ENCODE measurements around the gene GSDME.

Gene GSDME

DNA sequence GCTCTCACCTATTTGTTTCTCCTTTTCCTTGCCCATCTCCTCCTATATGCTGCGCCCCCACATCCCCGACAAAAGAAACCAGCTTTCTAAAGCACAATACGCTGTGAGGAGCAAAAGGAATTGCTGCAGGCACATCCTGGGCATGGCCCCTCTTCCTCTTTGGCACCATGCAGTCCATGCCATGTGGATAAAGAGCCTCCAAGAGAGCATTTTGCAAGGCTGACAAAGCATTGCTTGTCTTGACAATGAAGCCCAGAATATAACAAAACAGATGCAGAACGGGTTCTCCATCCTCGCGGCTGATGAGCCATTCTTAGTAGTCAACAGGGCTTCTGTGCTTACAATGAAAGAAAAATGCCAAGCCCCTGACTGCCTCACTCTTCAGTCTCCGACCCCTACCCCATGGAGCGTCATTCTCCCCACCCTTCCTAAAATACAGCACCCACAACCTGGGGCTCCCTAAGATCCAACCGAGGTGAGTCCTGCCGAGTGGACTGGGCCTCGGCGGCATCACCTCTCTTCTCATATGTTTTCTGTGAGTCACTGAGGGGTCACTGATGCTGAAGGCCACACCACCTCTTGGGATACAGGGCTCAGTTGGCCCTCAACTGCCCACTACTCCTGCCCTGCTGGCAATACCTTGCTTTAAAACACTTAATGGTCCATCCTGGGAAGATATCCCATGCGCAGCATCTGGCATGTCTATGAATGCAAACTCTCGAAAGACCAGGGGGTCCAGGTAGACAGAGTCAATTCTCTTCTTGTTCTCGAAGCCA is 47.5 kb downstream of the GSDME start:
- DNase-seq: no peak
- H2BK5ac ChIP-seq (ENCODE audit: low read depth, low read length, poor library complexity, severe bottlenecking): no peak overlapping the region
- peaks cover 2% of the 10 kb centered on the region for H3K4me1 ChIP-seq (ENCODE audit: control insufficient read depth, insufficient read depth, low read depth, low read length)
- H4K91ac ChIP-seq (ENCODE audit: low read length): no peak overlapping the region
- H3K36me3 ChIP-seq (ENCODE audit: control insufficient read depth in 1 of 2, insufficient read depth in 2 of 2, low read depth in 1 of 2, low read length in 2 of 2): peaks cover 56 to 64% of the 10 kb centered on the region in 2 experiments
- H3K4ac ChIP-seq (ENCODE audit: low read depth in 1 of 2, low read length in 2 of 2): no peak overlapping the region
- no peak overlapping the region for H2AK5ac ChIP-seq (ENCODE audit: low read length, severe bottlenecking)
- no peak overlapping the region for H3K4me2 ChIP-seq (ENCODE audit: low read length, poor library complexity, severe bottlenecking)
- no peak overlapping the region for H3K23ac ChIP-seq (ENCODE audit: low read length in 2 of 2)
- no peak overlapping the region for H3K9ac ChIP-seq (ENCODE audit: low read length)
- no peak overlapping the region for H2BK12ac ChIP-seq (ENCODE audit: low read length in 2 of 2)
- H2AFZ ChIP-seq (ENCODE audit: low read depth, low read length): no peak overlapping the region
- no peak overlapping the region for H3K14ac ChIP-seq (ENCODE audit: low read length in 2 of 2)
- H3K9me3 ChIP-seq (ENCODE audit: control insufficient read depth, low read length): no peaks in the 10 kb centered on the region
- H3K18ac ChIP-seq (ENCODE audit: low read depth in 1 of 2, low read length in 2 of 2): no peak overlapping the region
- H2BK15ac ChIP-seq (ENCODE audit: low read depth, poor library complexity, severe bottlenecking): no peak overlapping the region
- peaks cover 15% of the 10 kb centered on the region for H3K79me1 ChIP-seq (replicated peaks; ENCODE audit: low read length, poor library complexity, severe bottlenecking)
- H3K4me3 ChIP-seq (ENCODE audit: insufficient read depth in 1 of 2, low read depth in 1 of 2, low read length in 2 of 2): no peak overlapping the region
- no peak overlapping the region for H3K27ac ChIP-seq (ENCODE audit: low read length, poor library complexity, severe bottlenecking)
- no peaks in the 10 kb centered on the region for H3K27me3 ChIP-seq (ENCODE audit: control insufficient read depth in 1 of 2, insufficient read depth in 1 of 2, low read length in 2 of 2)
- 97% methylated on average over 15 of the region's 15 CpGs for WGBS
- no peak overlapping the region for H4K8ac ChIP-seq (ENCODE audit: low read length)
- H2BK120ac ChIP-seq (ENCODE audit: low read depth, low read length): no peak overlapping the region

DNA sequence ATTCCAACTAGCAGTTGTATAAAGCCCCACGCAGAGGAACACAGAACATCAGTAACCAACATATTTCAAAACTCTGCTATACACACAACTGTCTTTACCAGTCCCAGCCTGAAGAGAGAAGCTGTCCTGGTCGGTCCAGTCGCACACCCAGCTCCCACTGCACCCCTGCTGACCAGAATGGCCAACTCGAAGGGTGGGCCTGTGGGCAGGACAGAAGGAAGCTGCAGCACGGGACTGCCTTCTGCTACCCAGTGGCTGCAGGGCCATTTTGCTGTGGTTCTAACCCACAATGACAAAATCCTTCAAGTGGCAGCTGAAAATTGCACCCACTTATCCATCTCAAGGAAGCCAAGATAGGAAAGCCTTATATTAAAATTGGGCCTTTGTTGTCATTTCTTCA is 48.2 kb downstream of the GSDME start:
- Histone ChIP-seq H3K27me3 (ENCODE audit: control insufficient read depth in 1 of 2, insufficient read depth in 1 of 2, low read length in 2 of 2) (no peaks in the 10 kb centered on the region), H2BK120ac (ENCODE audit: low read depth, low read length) (no peak overlapping the region), H3K18ac (ENCODE audit: low read depth in 1 of 2, low read length in 2 of 2) (no peak overlapping the region), H2AK5ac (ENCODE audit: low read length, severe bottlenecking) (no peak overlapping the region), H2BK15ac (ENCODE audit: low read depth, poor library complexity, severe bottlenecking) (no peak overlapping the region), H3K4me3 (ENCODE audit: insufficient read depth in 1 of 2, low read depth in 1 of 2, low read length in 2 of 2) (no peak overlapping the region), H4K91ac (ENCODE audit: low read length) (no peak overlapping the region), H2AFZ (ENCODE audit: low read depth, low read length) (no peak overlapping the region), H2BK5ac (ENCODE audit: low read depth, low read length, poor library complexity, severe bottlenecking) (no peak overlapping the region), H3K23ac (ENCODE audit: low read length in 2 of 2) (no peak overlapping the region), H3K9ac (ENCODE audit: low read length) (no peak overlapping the region), H3K79me1 (replicated peaks; ENCODE audit: low read length, poor library complexity, severe bottlenecking) (peaks cover 12% of the 10 kb centered on the region), H3K36me3 (ENCODE audit: control insufficient read depth in 1 of 2, insufficient read depth in 2 of 2, low read depth in 1 of 2, low read length in 2 of 2) (peaks cover 54 to 57% of the 10 kb centered on the region in 2 experiments), H3K27ac (ENCODE audit: low read length, poor library complexity, severe bottlenecking) (no peak overlapping the region), H3K14ac (ENCODE audit: low read length in 2 of 2) (no peak overlapping the region), H4K8ac (ENCODE audit: low read length) (no peak overlapping the region), H3K4me2 (ENCODE audit: low read length, poor library complexity, severe bottlenecking) (no peak overlapping the region), H2BK12ac (ENCODE audit: low read length in 2 of 2) (no peak overlapping the region), H3K9me3 (ENCODE audit: control insufficient read depth, low read length) (no peaks in the 10 kb centered on the region), H3K4ac (ENCODE audit: low read depth in 1 of 2, low read length in 2 of 2) (no peak overlapping the region), H3K4me1 (ENCODE audit: control insufficient read depth, insufficient read depth, low read depth, low read length) (peaks cover 2% of the 10 kb centered on the region)
- 99% methylated on average over 5 of the region's 5 CpGs for WGBS
- DNase-seq: no peak

DNA sequence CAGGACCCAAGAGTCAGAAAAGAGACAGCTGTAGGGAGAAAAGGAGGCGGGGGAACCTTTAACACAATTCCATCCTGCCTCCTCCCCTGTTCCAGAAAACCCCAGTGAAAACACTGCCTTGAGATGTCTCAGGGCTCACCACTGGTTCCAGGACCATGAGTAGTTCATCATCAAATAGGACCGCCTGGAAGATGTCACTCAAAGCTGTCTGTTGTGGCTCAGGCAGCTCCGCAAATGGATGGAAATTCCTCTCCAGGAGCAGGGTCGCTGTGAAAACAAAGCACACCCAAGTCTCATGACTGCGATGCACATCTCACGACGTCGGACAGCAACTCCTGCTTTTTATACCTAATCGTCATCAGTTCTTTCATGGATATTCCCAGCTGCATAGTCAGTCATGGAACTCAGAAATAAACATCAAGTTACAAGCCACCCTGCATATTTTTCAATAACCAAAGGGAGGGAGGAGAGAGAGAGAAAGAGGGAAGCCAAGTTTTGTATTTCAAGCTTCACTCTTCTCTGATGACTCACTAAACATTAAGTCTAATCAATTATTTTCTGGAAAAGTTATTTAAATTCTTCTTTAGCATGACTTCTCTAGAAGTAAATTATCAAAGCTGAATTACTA is 49.2 kb downstream of the GSDME start:
- H3K9ac ChIP-seq (ENCODE audit: low read length): peak overlapping the region; percentile 46
- WGBS: 86% methylated on average over 9 of the region's 9 CpGs
- H4K8ac ChIP-seq (ENCODE audit: low read length): no peak overlapping the region

More for the DNA sequence above, 49.2 kb downstream of the GSDME start:
- no peak for DNase-seq
- H2BK15ac ChIP-seq (ENCODE audit: low read depth, poor library complexity, severe bottlenecking): no peak overlapping the region
- no peak overlapping the region for H3K18ac ChIP-seq (ENCODE audit: low read depth in 1 of 2, low read length in 2 of 2)
- H3K4me1 ChIP-seq (ENCODE audit: control insufficient read depth, insufficient read depth, low read depth, low read length): peaks cover 2% of the 10 kb centered on the region
- H3K36me3 ChIP-seq (ENCODE audit: control insufficient read depth in 1 of 2, insufficient read depth in 2 of 2, low read depth in 1 of 2, low read length in 2 of 2): peaks cover 48 to 52% of the 10 kb centered on the region in 2 experiments
- H2AFZ ChIP-seq (ENCODE audit: low read depth, low read length): no peak overlapping the region
- no peak overlapping the region for H2BK120ac ChIP-seq (ENCODE audit: low read depth, low read length)
- no peak overlapping the region for H3K4me3 ChIP-seq (ENCODE audit: insufficient read depth in 1 of 2, low read depth in 1 of 2, low read length in 2 of 2)
- peaks cover 12% of the 10 kb centered on the region for H3K79me1 ChIP-seq (replicated peaks; ENCODE audit: low read length, poor library complexity, severe bottlenecking)
- H3K9me3 ChIP-seq (ENCODE audit: control insufficient read depth, low read length): no peaks in the 10 kb centered on the region
- no peak overlapping the region for H2BK12ac ChIP-seq (ENCODE audit: low read length in 2 of 2)
- no peak overlapping the region for H3K14ac ChIP-seq (ENCODE audit: low read length in 2 of 2)
- H3K23ac ChIP-seq (ENCODE audit: low read length in 2 of 2): no peak overlapping the region
- H4K91ac ChIP-seq (ENCODE audit: low read length): no peak overlapping the region
- H3K27ac ChIP-seq (ENCODE audit: low read length, poor library complexity, severe bottlenecking): no peak overlapping the region
- no peak overlapping the region for H3K4ac ChIP-seq (ENCODE audit: low read depth in 1 of 2, low read length in 2 of 2)
- no peak overlapping the region for H2BK5ac ChIP-seq (ENCODE audit: low read depth, low read length, poor library complexity, severe bottlenecking)
- H3K27me3 ChIP-seq (ENCODE audit: control insufficient read depth in 1 of 2, insufficient read depth in 1 of 2, low read length in 2 of 2): no peaks in the 10 kb centered on the region
- no peak overlapping the region for H2AK5ac ChIP-seq (ENCODE audit: low read length, severe bottlenecking)
- H3K4me2 ChIP-seq (ENCODE audit: low read length, poor library complexity, severe bottlenecking): no peak overlapping the region
